MM.1S (cell line): Measurements from ENCODE around the gene SCN1A.

ENCODE experiments used
- DNase-seq: peaks from one replicate; pipeline ENCODE4 v3.0.0-alpha.2; 2015
- H2AFZ ChIP-seq: fragments of 300-600 bp; sonication (generic); 2 replicates; pipeline ENCODE4 v1.6.0; 2016; ENCODE audit warnings: antibody characterized with exemption, low read length
- H3F3A ChIP-seq: fragments of 300-600 bp; sonication (generic); 2 replicates; pipeline ENCODE4 v1.6.1; 2016; ENCODE audit warnings: mild to moderate bottlenecking, antibody characterized with exemption, low read length, moderate library complexity, mixed read lengths; ENCODE audit not compliant: insufficient read depth
- H3K27ac ChIP-seq: fragments of 300-600 bp; sonication (generic); 2 replicates; pipeline ENCODE4 v1.5.1; 2016; ENCODE audit warnings: mild to moderate bottlenecking, low read length
- H3K27me3 ChIP-seq: fragments of 300-600 bp; sonication (generic); replicated peaks from 2 replicates; pipeline ENCODE4 v1.6.0; 2016; ENCODE audit warnings: low read length; ENCODE audit not compliant: insufficient read depth
- H3K36me3 ChIP-seq: fragments of 300-600 bp; sonication (generic); replicated peaks from 2 replicates; pipeline ENCODE4 v1.6.1; 2016; ENCODE audit warnings: mild to moderate bottlenecking, low read length, mixed read lengths; ENCODE audit not compliant: insufficient read depth
- H3K4me1 ChIP-seq: fragments of 300-600 bp; sonication (generic); 2 replicates; pipeline ENCODE4 v1.6.1; 2016; ENCODE audit warnings: low read length, mixed read lengths
- H3K4me2 ChIP-seq: fragments of 300-600 bp; sonication (generic); 2 replicates; pipeline ENCODE4 v1.6.0; 2016; ENCODE audit warnings: low read depth, low read length
- H3K4me3 ChIP-seq: fragments of 300-600 bp; sonication (generic); 2 replicates; pipeline ENCODE4 v1.5.1; 2016; ENCODE audit warnings: low read length, mixed read lengths
- H3K79me2 ChIP-seq: fragments of 300-600 bp; sonication (generic); 2 replicates; pipeline ENCODE4 v1.6.1; 2016; ENCODE audit warnings: mixed run types, low read length, mixed read lengths
- H3K9ac ChIP-seq: fragments of 300-600 bp; sonication (generic); 2 replicates; pipeline ENCODE4 v1.6.1; 2016; ENCODE audit warnings: low read length, mixed read lengths
- H3K9me2 ChIP-seq: fragments of 300-600 bp; sonication (generic); replicated peaks from 2 replicates; pipeline ENCODE4 v1.6.1; 2016; ENCODE audit warnings: mild to moderate bottlenecking, low read length, mixed read lengths; ENCODE audit not compliant: insufficient read depth
- H3K9me3 ChIP-seq: fragments of 300-600 bp; sonication (generic); replicated peaks from 2 replicates; pipeline ENCODE4 v1.6.1; 2016; ENCODE audit warnings: mild to moderate bottlenecking, low read length, mixed read lengths; ENCODE audit not compliant: insufficient read depth
- H4K20me1 ChIP-seq: fragments of 300-600 bp; sonication (generic); 2 replicates; pipeline ENCODE4 v1.6.1; 2016; ENCODE audit warnings: mild to moderate bottlenecking, low read length, moderate library complexity, mixed read lengths; ENCODE audit not compliant: insufficient read depth
- EZH2 ChIP-seq: fragments of 300-600 bp; sonication (generic); optimal IDR thresholded peaks from 2 replicates; pipeline ENCODE3; 2017; ENCODE audit warnings: low read depth, mild to moderate bottlenecking, antibody characterized with exemption, low read length, mixed read lengths
- EZH2phosphoT487 ChIP-seq: fragments of 300-600 bp; sonication (generic); IDR thresholded peaks from 2 replicates; pipeline ENCODE4 v1.6.1; 2018; ENCODE audit warnings: antibody characterized with exemption, low read length
- TF ChIP-seq, protein P1 (sequence below): fragments of 300-600 bp; sonication (generic); IDR thresholded peaks from 2 replicates; pipeline ENCODE4 v1.5.1; 2016; ENCODE audit warnings: antibody characterized with exemption, low read length, mixed read lengths

The SCN1A gene

DNA sequence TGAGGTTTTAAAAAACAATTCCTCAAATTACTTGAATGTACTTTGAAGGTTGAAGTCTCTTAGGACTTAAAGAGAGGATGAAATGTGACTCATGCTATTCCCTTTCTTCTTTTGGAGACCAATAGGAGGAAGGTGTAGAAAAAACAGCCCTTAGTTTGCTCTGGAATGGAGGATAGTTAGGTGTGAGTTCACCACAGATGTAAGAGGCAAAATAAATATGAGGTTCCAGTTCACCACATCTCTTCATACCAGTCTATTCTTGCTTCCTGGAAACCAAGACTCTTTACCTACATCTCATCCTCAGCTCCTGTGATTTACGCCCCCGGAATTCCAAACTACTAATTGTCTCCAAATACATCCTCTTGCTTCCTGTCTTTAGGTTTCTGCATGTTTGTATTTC, 96.8 kb downstream of the SCN1A start:
- TF ChIP-seq, protein P1, sequence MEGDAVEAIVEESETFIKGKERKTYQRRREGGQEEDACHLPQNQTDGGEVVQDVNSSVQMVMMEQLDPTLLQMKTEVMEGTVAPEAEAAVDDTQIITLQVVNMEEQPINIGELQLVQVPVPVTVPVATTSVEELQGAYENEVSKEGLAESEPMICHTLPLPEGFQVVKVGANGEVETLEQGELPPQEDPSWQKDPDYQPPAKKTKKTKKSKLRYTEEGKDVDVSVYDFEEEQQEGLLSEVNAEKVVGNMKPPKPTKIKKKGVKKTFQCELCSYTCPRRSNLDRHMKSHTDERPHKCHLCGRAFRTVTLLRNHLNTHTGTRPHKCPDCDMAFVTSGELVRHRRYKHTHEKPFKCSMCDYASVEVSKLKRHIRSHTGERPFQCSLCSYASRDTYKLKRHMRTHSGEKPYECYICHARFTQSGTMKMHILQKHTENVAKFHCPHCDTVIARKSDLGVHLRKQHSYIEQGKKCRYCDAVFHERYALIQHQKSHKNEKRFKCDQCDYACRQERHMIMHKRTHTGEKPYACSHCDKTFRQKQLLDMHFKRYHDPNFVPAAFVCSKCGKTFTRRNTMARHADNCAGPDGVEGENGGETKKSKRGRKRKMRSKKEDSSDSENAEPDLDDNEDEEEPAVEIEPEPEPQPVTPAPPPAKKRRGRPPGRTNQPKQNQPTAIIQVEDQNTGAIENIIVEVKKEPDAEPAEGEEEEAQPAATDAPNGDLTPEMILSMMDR = no peak
- TF ChIP-seq EZH2 (no peak), EZH2phosphoT487 (no peak)
- no peak for DNase-seq
- no peaks in the 10 kb centered on the region for H3K79me2 ChIP-seq

DNA sequence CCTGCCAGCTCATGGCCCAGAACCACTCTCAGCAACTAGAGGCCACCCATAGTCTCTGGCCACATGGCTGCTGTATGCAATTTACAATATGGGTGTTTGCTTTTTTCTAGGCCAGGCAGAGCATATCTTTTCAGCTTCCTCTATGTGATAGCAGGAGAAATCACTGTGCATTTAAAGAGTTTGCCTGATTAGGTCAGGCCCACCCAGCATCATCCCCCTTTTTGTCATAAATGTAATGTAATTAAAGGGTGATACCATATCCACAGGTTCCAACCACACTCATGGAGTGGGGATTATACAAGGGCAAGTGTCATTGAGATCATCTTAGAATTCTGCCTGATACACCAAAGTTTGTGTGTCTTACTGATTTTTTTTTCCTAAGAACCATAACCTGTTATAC, 102.5 kb downstream of the SCN1A start:
- Histone ChIP-seq H3K27ac (no peak overlapping the region), H3K4me3 (no peak overlapping the region), H3K4me2 (no peak overlapping the region), H2AFZ (no peak overlapping the region), H3K9ac (no peak overlapping the region), H4K20me1 (no peaks in the 10 kb centered on the region), H3K4me1 (no peaks in the 10 kb centered on the region), H3F3A (no peaks in the 10 kb centered on the region), H3K9me2 (no peaks in the 10 kb centered on the region), H3K27me3 (no peaks in the 10 kb centered on the region), H3K36me3 (no peaks in the 10 kb centered on the region), H3K79me2 (no peaks in the 10 kb centered on the region), H3K9me3 (no peaks in the 10 kb centered on the region)
- TF ChIP-seq EZH2phosphoT487 (no peak), EZH2 (no peak)
- TF ChIP-seq, protein P1 = no peak
- DNase-seq = no peak

More for the DNA sequence above, 96.8 kb downstream of the SCN1A start:
- Histone ChIP-seq H3K4me2 (no peak overlapping the region), H3K9me3 (no peaks in the 10 kb centered on the region), H2AFZ (no peak overlapping the region), H3K9me2 (no peaks in the 10 kb centered on the region), H3K4me3 (no peak overlapping the region), H4K20me1 (no peaks in the 10 kb centered on the region), H3F3A (no peaks in the 10 kb centered on the region), H3K9ac (no peak overlapping the region), H3K36me3 (no peaks in the 10 kb centered on the region), H3K4me1 (no peaks in the 10 kb centered on the region), H3K27ac (no peak overlapping the region), H3K27me3 (no peaks in the 10 kb centered on the region)

DNA sequence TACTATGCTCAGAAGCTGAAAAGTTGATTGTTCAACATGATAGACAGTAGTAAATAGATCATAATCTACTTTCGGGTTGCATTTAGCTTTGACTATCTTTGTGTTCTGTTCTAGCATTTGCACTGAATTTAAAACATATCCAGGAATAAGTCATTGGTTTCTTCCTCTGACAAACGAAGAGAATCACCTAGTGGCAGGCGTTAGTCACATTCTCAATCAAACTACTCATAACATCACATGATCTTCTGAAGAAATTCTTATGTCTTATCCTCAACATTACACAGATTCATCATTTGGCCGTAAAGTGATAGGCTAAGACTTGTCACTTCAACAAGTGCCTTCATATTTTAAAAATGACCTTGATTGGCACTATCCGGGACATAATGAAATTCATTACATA, 110.6 kb downstream of the SCN1A start:
- no peak overlapping the region for H3K4me2 ChIP-seq
- no peak for TF ChIP-seq EZH2
- TF ChIP-seq, protein P1 = no peak
- no peak overlapping the region for H3K27ac ChIP-seq

More for the DNA sequence above, 110.6 kb downstream of the SCN1A start:
- DNase-seq = no peak
- Histone ChIP-seq H3K79me2 (no peaks in the 10 kb centered on the region), H4K20me1 (no peaks in the 10 kb centered on the region), H3K4me3 (no peak overlapping the region), H3F3A (no peaks in the 10 kb centered on the region), H3K4me1 (no peaks in the 10 kb centered on the region), H2AFZ (no peak overlapping the region), H3K27me3 (no peaks in the 10 kb centered on the region), H3K36me3 (no peaks in the 10 kb centered on the region), H3K9me3 (no peaks in the 10 kb centered on the region), H3K9ac (no peak overlapping the region), H3K9me2 (no peaks in the 10 kb centered on the region)
